Endothelial cell (in vitro differentiated cells): ENCODE data around the gene LMBR1L. TPM values are rescaled to one million over a fixed set of nuclear protein-coding genes. Genes with fewer than 3 reads are reported as not detected.

Experiments used
- DNase-seq: peaks from one replicate; pipeline ENCODE4 v3.0.0; 2021; ENCODE audit warnings: low spot score
- H3K27ac Mint-ChIP-seq: one replicate; pipeline ENCODE4 v1.8.0; 2021; ENCODE audit warnings: mixed read lengths, inconsistent platforms; ENCODE audit not compliant: unreplicated experiment
- H3K27me3 Mint-ChIP-seq: one replicate; pipeline ENCODE4 v1.8.0; 2021; ENCODE audit warnings: mild to moderate bottlenecking, moderate library complexity, mixed read lengths, inconsistent platforms; ENCODE audit not compliant: unreplicated experiment
- H3K36me3 Mint-ChIP-seq: one replicate; pipeline ENCODE4 v1.8.0; 2021; ENCODE audit warnings: mild to moderate bottlenecking, low read depth, mixed read lengths, inconsistent platforms; ENCODE audit not compliant: unreplicated experiment
- H3K4me1 Mint-ChIP-seq: one replicate; pipeline ENCODE4 v1.8.0; 2021; ENCODE audit warnings: mild to moderate bottlenecking, mixed read lengths, inconsistent platforms; ENCODE audit not compliant: unreplicated experiment
- H3K4me3 Mint-ChIP-seq: one replicate; pipeline ENCODE4 v1.8.0; 2021; ENCODE audit warnings: mild to moderate bottlenecking, mixed read lengths, inconsistent platforms; ENCODE audit not compliant: unreplicated experiment
- H3K9me3 Mint-ChIP-seq: one replicate; pipeline ENCODE4 v1.8.0; 2021; ENCODE audit warnings: mixed read lengths, inconsistent platforms; ENCODE audit not compliant: unreplicated experiment
- total RNA-seq: library from RNA; stranded (reverse); fragmentation: NEBNext Ultra II Directional; extraction: Animal tissue kit (Norgen Biotek cat#: 25700); gene quantifications from one replicate; pipeline ENCODE4 v1.2.1, GENCODE V29; 2021; ENCODE audit not compliant: unreplicated experiment
- TF ChIP-seq, protein P1 (sequence below): fragments of 200-600 bp; sonication (generic); IDR thresholded peaks from one replicate; pipeline ENCODE4 v1.5.0; 2021; ENCODE audit warnings: antibody characterized with exemption; ENCODE audit not compliant: unreplicated experiment

The LMBR1L gene
- total RNA-seq, 1 donor from 2014 or later, result 175 TPM

GRCh38 chr12:49091056-49091835, 19.4 kb downstream of the LMBR1L start:
- H3K27ac Mint-ChIP-seq, result no peak overlapping the region
- TF ChIP-seq, protein P1, sequence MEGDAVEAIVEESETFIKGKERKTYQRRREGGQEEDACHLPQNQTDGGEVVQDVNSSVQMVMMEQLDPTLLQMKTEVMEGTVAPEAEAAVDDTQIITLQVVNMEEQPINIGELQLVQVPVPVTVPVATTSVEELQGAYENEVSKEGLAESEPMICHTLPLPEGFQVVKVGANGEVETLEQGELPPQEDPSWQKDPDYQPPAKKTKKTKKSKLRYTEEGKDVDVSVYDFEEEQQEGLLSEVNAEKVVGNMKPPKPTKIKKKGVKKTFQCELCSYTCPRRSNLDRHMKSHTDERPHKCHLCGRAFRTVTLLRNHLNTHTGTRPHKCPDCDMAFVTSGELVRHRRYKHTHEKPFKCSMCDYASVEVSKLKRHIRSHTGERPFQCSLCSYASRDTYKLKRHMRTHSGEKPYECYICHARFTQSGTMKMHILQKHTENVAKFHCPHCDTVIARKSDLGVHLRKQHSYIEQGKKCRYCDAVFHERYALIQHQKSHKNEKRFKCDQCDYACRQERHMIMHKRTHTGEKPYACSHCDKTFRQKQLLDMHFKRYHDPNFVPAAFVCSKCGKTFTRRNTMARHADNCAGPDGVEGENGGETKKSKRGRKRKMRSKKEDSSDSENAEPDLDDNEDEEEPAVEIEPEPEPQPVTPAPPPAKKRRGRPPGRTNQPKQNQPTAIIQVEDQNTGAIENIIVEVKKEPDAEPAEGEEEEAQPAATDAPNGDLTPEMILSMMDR, result no peak
- H3K4me3 Mint-ChIP-seq, result peak overlapping the region; percentile 86
- peaks cover 27% of the 10 kb centered on the region for H3K27me3 Mint-ChIP-seq
- H3K9me3 Mint-ChIP-seq, result no peaks in the 10 kb centered on the region
- no peak for DNase-seq
- H3K36me3 Mint-ChIP-seq, result peaks cover 10% of the 10 kb centered on the region
- H3K4me1 Mint-ChIP-seq, result peaks cover 46% of the 10 kb centered on the region

- H3K27me3 Mint-ChIP-seq, result peaks cover 26% of the 10 kb centered on the region
- H3K4me3 Mint-ChIP-seq, result peak overlapping the region; percentile 86
- peak overlapping the region; percentile 13 for H3K27ac Mint-ChIP-seq
Measured at GRCh38 chr12:49089821-49090773, 20.6 kb downstream of the LMBR1L start.

DNA sequence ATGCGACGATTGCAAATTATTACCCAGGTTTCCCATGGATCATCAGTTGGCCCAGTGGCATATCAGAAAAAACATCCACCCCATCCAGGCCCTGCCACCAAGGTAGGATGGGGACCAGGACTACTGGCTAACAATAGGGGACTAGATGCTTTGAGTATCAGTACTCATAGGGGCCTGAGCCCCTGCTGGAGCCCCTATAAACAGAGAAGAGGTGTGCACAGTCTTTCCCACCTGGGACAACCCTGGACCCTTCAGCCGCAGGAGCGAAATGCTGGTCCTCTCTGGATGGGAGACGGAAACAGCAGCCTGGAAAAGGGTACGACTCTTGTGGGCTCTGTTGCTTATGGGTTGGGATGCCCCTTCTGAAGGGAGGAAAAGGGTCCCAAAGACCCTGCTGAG, 21.7 kb downstream of the LMBR1L start:
- no peak for DNase-seq
- TF ChIP-seq, protein P1, result no peak
- no peak overlapping the region for H3K27ac Mint-ChIP-seq
- peaks cover 39% of the 10 kb centered on the region for H3K4me1 Mint-ChIP-seq
- no peaks in the 10 kb centered on the region for H3K36me3 Mint-ChIP-seq
- H3K4me3 Mint-ChIP-seq, result no peak overlapping the region
- no peaks in the 10 kb centered on the region for H3K9me3 Mint-ChIP-seq
- peaks cover 22% of the 10 kb centered on the region for H3K27me3 Mint-ChIP-seq

More at GRCh38 chr12:49089821-49090773, 20.6 kb downstream of the LMBR1L start:
- no peaks in the 10 kb centered on the region for H3K9me3 Mint-ChIP-seq
- DNase-seq, result peak; percentile 74
- TF ChIP-seq, protein P1, result no peak
- peaks cover 44% of the 10 kb centered on the region for H3K4me1 Mint-ChIP-seq
- H3K36me3 Mint-ChIP-seq, result peaks cover 2% of the 10 kb centered on the region

- TF ChIP-seq, protein P1, result peak; percentile 74
- no peaks in the 10 kb centered on the region for H3K9me3 Mint-ChIP-seq
- H3K36me3 Mint-ChIP-seq, result no peaks in the 10 kb centered on the region
- H3K4me3 Mint-ChIP-seq, result peak overlapping the region; percentile 32
- DNase-seq, result peak; percentile 75
- H3K27ac Mint-ChIP-seq, result no peak overlapping the region
- H3K27me3 Mint-ChIP-seq, result peaks cover 19% of the 10 kb centered on the region
- peaks cover 33% of the 10 kb centered on the region for H3K4me1 Mint-ChIP-seq
Measured at GRCh38 chr12:49088150-49088931, 22.3 kb downstream of the LMBR1L start.
